Measurements from ENCODE around the gene ATP6V0B. TPM values are rescaled to one million over a fixed set of nuclear protein-coding genes. Genes with fewer than 3 reads are reported as not detected.

The ATP6V0B gene
- total RNA-seq, 1 donor from 2014 or later = 39.2 TPM

GRCh38 chr1:43990271-43991199, 15.8 kb downstream of the ATP6V0B start:
- Histone ChIP-seq H3K27ac (no peak overlapping the region), H2AFZ (replicated peaks) (no peak overlapping the region)
- peaks cover 6% of the 10 kb centered on the region for H3K4me1 Mint-ChIP-seq

GRCh38 chr1:43991200-43991475, 16.4 kb downstream of the ATP6V0B start:
- Histone ChIP-seq H3K27me3 (no peaks in the 10 kb centered on the region), H2AFZ (replicated peaks) (peak overlapping the region; percentile 60)
- peak overlapping the region; percentile 90 for H3K4me3 Mint-ChIP-seq

More at GRCh38 chr1:43990271-43991199, 15.8 kb downstream of the ATP6V0B start:
- H3K36me3 Mint-ChIP-seq = peaks cover 8% of the 10 kb centered on the region
- peak overlapping the region; percentile 58 for H3K4me3 ChIP-seq
- peaks cover 24% of the 10 kb centered on the region for H3F3A ChIP-seq (ENCODE audit: low read depth)
- no peaks in the 10 kb centered on the region for H3K36me3 ChIP-seq
- no peak overlapping the region for H3K27ac Mint-ChIP-seq
- no peak for DNase-seq (ENCODE audit: low spot score)
- H3K27me3 ChIP-seq = no peaks in the 10 kb centered on the region
- H3K4me3 Mint-ChIP-seq = peak overlapping the region; percentile 90
- peaks cover 11% of the 10 kb centered on the region for H4K20me1 ChIP-seq (ENCODE audit: low read depth)
- peaks cover 4% of the 10 kb centered on the region for H3K27me3 Mint-ChIP-seq (ENCODE audit: insufficient read depth, low read depth)
- H3K4me2 ChIP-seq = peak overlapping the region; percentile 80
- H3K9me3 ChIP-seq (ENCODE audit: low read depth) = no peaks in the 10 kb centered on the region
- H3K9ac ChIP-seq = no peak overlapping the region
- TF ChIP-seq CTCF (IDR thresholded peaks at IDR 0.05) (no peak), EZH2phosphoT487 (IDR thresholded peaks at IDR 0.05) (no peak), EZH2 (IDR thresholded peaks at IDR 0.05) (no peak)
- H3K4me1 ChIP-seq = no peaks in the 10 kb centered on the region
- H3K79me2 ChIP-seq (ENCODE audit: low read depth) = no peaks in the 10 kb centered on the region
- no peaks in the 10 kb centered on the region for H3K9me3 Mint-ChIP-seq

GRCh38 chr1:43991476-43992231, 16.9 kb downstream of the ATP6V0B start, which contains the start of gene CCDC24:
TSS of gene CCDC24 (plus strand) at chr1:43991599. CDS start at chr1:43991879, 280 bp downstream.
- peak within 1 kb of the TSS; percentile 90 for H3K4me3 Mint-ChIP-seq
- Histone ChIP-seq H3K36me3 (no peaks in the 10 kb centered on the region), H3F3A (ENCODE audit: low read depth) (peaks cover 29% of the 10 kb centered on the region), H4K20me1 (ENCODE audit: low read depth) (peaks cover 21% of the 10 kb centered on the region), H3K9ac (no peak within 1 kb of the TSS), H3K79me2 (ENCODE audit: low read depth) (no peaks in the 10 kb centered on the region), H2AFZ (replicated peaks) (peak within 1 kb of the TSS; percentile 60), H3K27me3 (no peaks in the 10 kb centered on the region), H3K9me3 (ENCODE audit: low read depth) (no peaks in the 10 kb centered on the region), H3K4me2 (peak within 1 kb of the TSS; percentile 80), H3K4me1 (peaks cover 9% of the 10 kb centered on the region), H3K27ac (no peak within 1 kb of the TSS), H3K4me3 (peak within 1 kb of the TSS; percentile 58)
- TF ChIP-seq EZH2 (IDR thresholded peaks at IDR 0.05) = no peak
- TF ChIP-seq CTCF (IDR thresholded peaks at IDR 0.05) = no peak
- no peak for TF ChIP-seq EZH2phosphoT487 (IDR thresholded peaks at IDR 0.05)
- DNase-seq (ENCODE audit: low spot score) = peak; percentile 86
- H3K27ac Mint-ChIP-seq = no peak within 1 kb of the TSS
- no peaks in the 10 kb centered on the region for H3K36me3 Mint-ChIP-seq
- H3K9me3 Mint-ChIP-seq = no peaks in the 10 kb centered on the region
- H3K4me1 Mint-ChIP-seq = peaks cover 17% of the 10 kb centered on the region
- H3K27me3 Mint-ChIP-seq (ENCODE audit: insufficient read depth, low read depth) = peaks cover 4% of the 10 kb centered on the region

More at GRCh38 chr1:43991200-43991475, 16.4 kb downstream of the ATP6V0B start:
- peak overlapping the region; percentile 80 for H3K4me2 ChIP-seq
- H3K9ac ChIP-seq = no peak overlapping the region
- H3K27ac Mint-ChIP-seq = no peak overlapping the region
- H3K4me1 Mint-ChIP-seq = peaks cover 12% of the 10 kb centered on the region
- peaks cover 4% of the 10 kb centered on the region for H3K27me3 Mint-ChIP-seq (ENCODE audit: insufficient read depth, low read depth)
- H4K20me1 ChIP-seq (ENCODE audit: low read depth) = peaks cover 16% of the 10 kb centered on the region
- no peak for DNase-seq (ENCODE audit: low spot score)
- no peaks in the 10 kb centered on the region for H3K79me2 ChIP-seq (ENCODE audit: low read depth)
- peaks cover 3% of the 10 kb centered on the region for H3K36me3 Mint-ChIP-seq
- H3K9me3 ChIP-seq (ENCODE audit: low read depth) = no peaks in the 10 kb centered on the region
- no peaks in the 10 kb centered on the region for H3K36me3 ChIP-seq
- peaks cover 4% of the 10 kb centered on the region for H3K4me1 ChIP-seq
- H3K27ac ChIP-seq = no peak overlapping the region
- H3K9me3 Mint-ChIP-seq = no peaks in the 10 kb centered on the region
- peaks cover 24% of the 10 kb centered on the region for H3F3A ChIP-seq (ENCODE audit: low read depth)
- TF ChIP-seq EZH2phosphoT487 (IDR thresholded peaks at IDR 0.05) = no peak
- TF ChIP-seq EZH2 (IDR thresholded peaks at IDR 0.05) = no peak
- no peak for TF ChIP-seq CTCF (IDR thresholded peaks at IDR 0.05)
- peak overlapping the region; percentile 58 for H3K4me3 ChIP-seq

Measured in neural progenitor cell (in vitro differentiated cells).